ENCODE results near the gene DPF3.
A peak's percentile ranks its signal among the peaks of the same experiment; 100 is the strongest.

Gene DPF3

GRCh38 chr14:72610831-72611200 lies 283.1 kb downstream of the DPF3 start:
- no peak for DNase-seq

- no peak for DNase-seq
Observed at GRCh38 chr14:72610096-72610830, 283.6 kb downstream of the DPF3 start.

- no peak for DNase-seq
Observed at GRCh38 chr14:72609205-72609916, 284.5 kb downstream of the DPF3 start.

- no peak for DNase-seq
Observed at GRCh38 chr14:72608391-72609204, 285.3 kb downstream of the DPF3 start.

- no peak for DNase-seq
Observed at GRCh38 chr14:72607386-72608130, 286.3 kb downstream of the DPF3 start.

GRCh38 chr14:72606879-72607278 lies 287.0 kb downstream of the DPF3 start:
- no peak for DNase-seq

GRCh38 chr14:72605921-72606220 lies 288.0 kb downstream of the DPF3 start:
- DNase-seq = no peak

- DNase-seq = no peak
Observed at GRCh38 chr14:72605096-72605920, 288.6 kb downstream of the DPF3 start.

GRCh38 chr14:72604133-72604532 lies 289.8 kb downstream of the DPF3 start:
- DNase-seq = no peak

GRCh38 chr14:72603639-72604038 lies 290.3 kb downstream of the DPF3 start:
- DNase-seq = no peak

GRCh38 chr14:72600551-72601330 lies 293.2 kb downstream of the DPF3 start:
- no peak for DNase-seq

- DNase-seq = no peak
Observed at GRCh38 chr14:72599579-72600470, 294.1 kb downstream of the DPF3 start.

- no peak for DNase-seq
Observed at GRCh38 chr14:72598306-72598705, 295.6 kb downstream of the DPF3 start.

GRCh38 chr14:72597252-72598233 lies 296.4 kb downstream of the DPF3 start:
- DNase-seq = no peak

GRCh38 chr14:72595152-72595862 lies 298.6 kb downstream of the DPF3 start:
- no peak for DNase-seq

- DNase-seq = peak; percentile 19
Observed at GRCh38 chr14:72594099-72594901, 299.6 kb downstream of the DPF3 start.

GRCh38 chr14:72591391-72591790 lies 302.5 kb downstream of the DPF3 start:
- DNase-seq = no peak
